HG02884 (cell line): Measurements from ENCODE around the gene TRPM6.
"Not testable (repeated sequence)": the region's sequence is repeated elsewhere in the genome, so short reads cannot be mapped to it uniquely, and the experiment has no call there.

ENCODE experiments used
- ATAC-seq: cut with Tn5 transposase; IDR thresholded peaks from one replicate; pipeline ENCODE4 v1.9.1; 2021; ENCODE audit warnings: mild to moderate bottlenecking, moderate library complexity; ENCODE audit not compliant: unreplicated experiment

The TRPM6 gene

GRCh38 chr9:74887041-74887980 is at the start of gene TRPM6:
Gene TRPM6, minus strand, starts transcription at chr9:74887921. Its CDS starts 65 bp downstream, at chr9:74887856.
- no peak for ATAC-seq

GRCh38 chr9:74935008-74935407 is 47.3 kb upstream of the TRPM6 start:
- ATAC-seq: no peak

- no peak for ATAC-seq
Measured at GRCh38 chr9:74921737-74922136, 34.0 kb upstream of the TRPM6 start.

- no peak for ATAC-seq
Measured at GRCh38 chr9:74920944-74921626, 33.4 kb upstream of the TRPM6 start.

- no peak for ATAC-seq
Measured at GRCh38 chr9:74910036-74910435, 22.3 kb upstream of the TRPM6 start.

GRCh38 chr9:74908665-74909064 is 20.9 kb upstream of the TRPM6 start:
- ATAC-seq: no peak

- ATAC-seq: no peak
Measured at GRCh38 chr9:74907085-74907484, 19.4 kb upstream of the TRPM6 start.

GRCh38 chr9:74901001-74901400 is 13.3 kb upstream of the TRPM6 start:
- no peak for ATAC-seq

- ATAC-seq: not testable (repeated sequence)
Measured at GRCh38 chr9:74888449-74888848, 728 bp upstream of the TRPM6 start.

- no peak for ATAC-seq
Measured at GRCh38 chr9:74887981-74888370, 255 bp upstream of the TRPM6 start.

- ATAC-seq: no peak
Measured at GRCh38 chr9:74876382-74876949, 11.3 kb downstream of the TRPM6 start.

- no peak for ATAC-seq
Measured at GRCh38 chr9:74875656-74876055, 12.1 kb downstream of the TRPM6 start.

- no peak for ATAC-seq
Measured at GRCh38 chr9:74874220-74874619, 13.5 kb downstream of the TRPM6 start.

- ATAC-seq: no peak
Measured at GRCh38 chr9:74872619-74873233, 15.0 kb downstream of the TRPM6 start.

GRCh38 chr9:74867483-74867882 is 20.2 kb downstream of the TRPM6 start:
- ATAC-seq: no peak

GRCh38 chr9:74865177-74865576 is 22.5 kb downstream of the TRPM6 start:
- ATAC-seq: no peak

GRCh38 chr9:74861773-74862474 is 25.8 kb downstream of the TRPM6 start:
- ATAC-seq: no peak

GRCh38 chr9:74861071-74861470 is 26.6 kb downstream of the TRPM6 start:
- no peak for ATAC-seq

GRCh38 chr9:74860247-74860646 is 27.5 kb downstream of the TRPM6 start:
- ATAC-seq: not testable (repeated sequence)

- no peak for ATAC-seq
Measured at GRCh38 chr9:74859786-74860185, 27.9 kb downstream of the TRPM6 start.
